Measurements from ENCODE around the gene CTTN. TPM values are rescaled to one million over a fixed set of nuclear protein-coding genes. Genes with fewer than 3 reads are reported as not detected.

CTTN gene
- total and polyA plus RNA-seq, 10 of the 15 experiments (the other 5 are each of a cell fraction or from before 2014, with no cell fraction given) = 1.1 to 37.8 (median 11.8) TPM

DNA sequence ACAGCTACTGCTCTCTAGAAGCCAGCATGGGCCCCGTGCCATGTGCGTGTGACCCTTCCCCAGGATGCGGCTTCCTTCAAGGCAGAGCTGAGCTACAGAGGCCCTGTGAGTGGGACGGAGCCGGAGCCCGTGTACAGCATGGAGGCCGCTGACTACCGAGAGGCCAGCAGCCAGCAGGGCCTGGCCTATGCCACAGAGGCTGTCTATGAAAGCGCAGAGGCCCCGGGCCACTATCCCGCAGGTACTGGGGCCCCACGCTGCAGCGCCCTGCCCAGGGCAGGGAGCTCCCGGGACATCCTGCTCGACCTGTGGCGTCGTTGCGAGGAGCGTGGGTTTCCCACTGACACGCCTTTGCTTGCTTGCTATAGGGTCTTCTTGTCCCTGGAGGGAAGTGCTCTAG is 34.7 kb downstream of the CTTN start (continued):
- no peak for TF ChIP-seq TCF12 (IDR thresholded peaks at IDR 0.05; ENCODE audit: low read depth, low read length)
- TF ChIP-seq, protein P1, sequence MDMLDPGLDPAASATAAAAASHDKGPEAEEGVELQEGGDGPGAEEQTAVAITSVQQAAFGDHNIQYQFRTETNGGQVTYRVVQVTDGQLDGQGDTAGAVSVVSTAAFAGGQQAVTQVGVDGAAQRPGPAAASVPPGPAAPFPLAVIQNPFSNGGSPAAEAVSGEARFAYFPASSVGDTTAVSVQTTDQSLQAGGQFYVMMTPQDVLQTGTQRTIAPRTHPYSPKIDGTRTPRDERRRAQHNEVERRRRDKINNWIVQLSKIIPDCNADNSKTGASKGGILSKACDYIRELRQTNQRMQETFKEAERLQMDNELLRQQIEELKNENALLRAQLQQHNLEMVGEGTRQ (IDR thresholded peaks at IDR 0.05; ENCODE audit: borderline replicate concordance, low read depth, low read length) = no peak
- no peak for TF ChIP-seq NFXL1 (IDR thresholded peaks at IDR 0.05; ENCODE audit: borderline replicate concordance)
- no peak for TF ChIP-seq CREB1 (IDR thresholded peaks at IDR 0.05; ENCODE audit: low read depth)
- no peak for TF ChIP-seq PML (IDR thresholded peaks at IDR 0.05; ENCODE audit: low read length)
- TF ChIP-seq RUNX3 (IDR thresholded peaks at IDR 0.05; ENCODE audit: low read length) = no peak
- TF ChIP-seq, protein P2, sequence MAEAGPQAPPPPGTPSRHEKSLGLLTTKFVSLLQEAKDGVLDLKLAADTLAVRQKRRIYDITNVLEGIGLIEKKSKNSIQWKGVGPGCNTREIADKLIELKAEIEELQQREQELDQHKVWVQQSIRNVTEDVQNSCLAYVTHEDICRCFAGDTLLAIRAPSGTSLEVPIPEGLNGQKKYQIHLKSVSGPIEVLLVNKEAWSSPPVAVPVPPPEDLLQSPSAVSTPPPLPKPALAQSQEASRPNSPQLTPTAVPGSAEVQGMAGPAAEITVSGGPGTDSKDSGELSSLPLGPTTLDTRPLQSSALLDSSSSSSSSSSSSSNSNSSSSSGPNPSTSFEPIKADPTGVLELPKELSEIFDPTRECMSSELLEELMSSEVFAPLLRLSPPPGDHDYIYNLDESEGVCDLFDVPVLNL (IDR thresholded peaks at IDR 0.05; ENCODE audit: low read depth, low read length) = no peak
- TF ChIP-seq ZNF274 (IDR thresholded peaks at IDR 0.05; ENCODE audit: insufficient read depth, insufficient read length) = no peak
- TF ChIP-seq IKZF2 (IDR thresholded peaks at IDR 0.05) = no peak
- TF ChIP-seq MEF2A (IDR thresholded peaks at IDR 0.05; ENCODE audit: insufficient read depth, low read depth, low read length) = no peak
- TF ChIP-seq HDAC6 (IDR thresholded peaks at IDR 0.05; ENCODE audit: unreplicated experiment) = no peak
- no peak for TF ChIP-seq SMAD1 (IDR thresholded peaks at IDR 0.05; ENCODE audit: low read depth, partially characterized antibody)
- TF ChIP-seq CHD2 (IDR thresholded peaks at IDR 0.05; ENCODE audit: borderline replicate concordance, low read depth, low read length) = no peak

GRCh38 chr11:70433526-70433925 is 35.2 kb downstream of the CTTN start:
- H4K20me1 ChIP-seq (ENCODE audit: control insufficient read depth, insufficient read depth) = no peaks in the 10 kb centered on the region
- intact Hi-C loops (cut with micrococcal nuclease; ENCODE audit: unreplicated experiment) = no loop called here
- H3K4me2 ChIP-seq (ENCODE audit: control insufficient read depth, insufficient read depth) = no peak overlapping the region
- no TSS peak for BruUV-seq (replicated peaks)
- 98% methylated on average over 13 of the region's 13 CpGs for WGBS (ENCODE audit: insufficient coverage, insufficient replicate concordance, low lambda C conversion rate, missing lambda C conversion rate)
- RAD21 ChIA-PET (ENCODE audit: unreplicated experiment) = no interaction called here
- no peak overlapping the region for H3K9ac ChIP-seq (ENCODE audit: control insufficient read depth, insufficient read depth, low read length)
- in situ Hi-C loops (cut with MboI) = no loop called here
- no peak for ATAC-seq
- no peaks in the 10 kb centered on the region for H3K36me3 ChIP-seq (ENCODE audit: control insufficient read depth in 2 of 2, insufficient read depth in 2 of 2, low read length in 1 of 2)
- POLR2A ChIA-PET = no interaction called here
- no peak overlapping the region for H3K27ac ChIP-seq (ENCODE audit: control insufficient read depth, insufficient read depth)
- no peak overlapping the region for H3K4me3 ChIP-seq
- SMC1A ChIA-PET (ENCODE audit: uncharacterized antibody, unreplicated experiment) = no interaction called here
- TF ChIP-seq TAF1 (IDR thresholded peaks at IDR 0.05; ENCODE audit: borderline replicate concordance, low read depth, low read length) = no peak
- no peak for TF ChIP-seq SRF (IDR thresholded peaks at IDR 0.05; ENCODE audit: low read depth in 2 of 2, low read length in 2 of 2)
- no peak for TF ChIP-seq ZBTB33 (IDR thresholded peaks at IDR 0.05)
- no peak for TF ChIP-seq BCL11A (IDR thresholded peaks at IDR 0.05; ENCODE audit: low read depth, low read length)
- no peak for TF ChIP-seq FOXK2 (IDR thresholded peaks at IDR 0.05)
- TF ChIP-seq SIN3A (IDR thresholded peaks at IDR 0.05; ENCODE audit: low read depth, low read length) = no peak
- TF ChIP-seq MTA2 (IDR thresholded peaks at IDR 0.05; ENCODE audit: low read depth) = no peak
- TF ChIP-seq, protein P3, sequence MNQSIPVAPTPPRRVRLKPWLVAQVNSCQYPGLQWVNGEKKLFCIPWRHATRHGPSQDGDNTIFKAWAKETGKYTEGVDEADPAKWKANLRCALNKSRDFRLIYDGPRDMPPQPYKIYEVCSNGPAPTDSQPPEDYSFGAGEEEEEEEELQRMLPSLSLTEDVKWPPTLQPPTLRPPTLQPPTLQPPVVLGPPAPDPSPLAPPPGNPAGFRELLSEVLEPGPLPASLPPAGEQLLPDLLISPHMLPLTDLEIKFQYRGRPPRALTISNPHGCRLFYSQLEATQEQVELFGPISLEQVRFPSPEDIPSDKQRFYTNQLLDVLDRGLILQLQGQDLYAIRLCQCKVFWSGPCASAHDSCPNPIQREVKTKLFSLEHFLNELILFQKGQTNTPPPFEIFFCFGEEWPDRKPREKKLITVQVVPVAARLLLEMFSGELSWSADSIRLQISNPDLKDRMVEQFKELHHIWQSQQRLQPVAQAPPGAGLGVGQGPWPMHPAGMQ (IDR thresholded peaks at IDR 0.05; ENCODE audit: borderline replicate concordance) = no peak
- no peaks in the 10 kb centered on the region; a peak in 1 of 4 replicates for H3K27me3 ChIP-seq (replicated peaks in 1 of 2; ENCODE audit: control insufficient read depth in 2 of 2, insufficient read depth in 2 of 2, low read length in 1 of 2)
- FAIRE-seq = no peak
- no peak for DNase-seq (ENCODE audit: low read depth, low spot score)
- CTCF ChIA-PET = no interaction called here
- no peaks in the 10 kb centered on the region for H3K79me2 ChIP-seq (ENCODE audit: control insufficient read depth, insufficient read depth, low read length)
- peaks cover 20% of the 10 kb centered on the region for H3K4me1 ChIP-seq (ENCODE audit: control insufficient read depth, insufficient read depth, low read length)
- no peaks in the 10 kb centered on the region; the same call in 2 of the 3 replicates for H3K9me3 ChIP-seq (replicated peaks; ENCODE audit: control insufficient read depth, insufficient read depth, low read length)
- H2AFZ ChIP-seq (ENCODE audit: control insufficient read depth, low read depth, low read length) = no peak overlapping the region
